C4-2B (cell line): ENCODE measurements around the gene PCDH9.

Experiments used
- CTCF ChIP-seq: fragments of 450-650 bp; conservative IDR thresholded peaks from 2 replicates; pipeline ENCODE4 v1.5.1; 2017; ENCODE audit warnings: mild to moderate bottlenecking
- ZFX ChIP-seq: fragments of 450-650 bp; IDR thresholded peaks from 2 replicates; pipeline ENCODE4 v1.6.1; 2017

- TF ChIP-seq CTCF (no peak), ZFX (no peak)
Measured at GRCh38 chr13:66576381-66576780, 653.8 kb downstream of the PCDH9 start.
